GM19099 (cell line): Measurements from ENCODE around the gene ZNF467.

Experiments
- POLR2A ChIP-seq: IDR thresholded peaks from 3 replicates; pipeline ENCODE4 v1.6.1; 2011; ENCODE audit warnings: low read depth; ENCODE audit not compliant: insufficient read length; ENCODE audit errors: extremely low read depth

The ZNF467 gene

DNA sequence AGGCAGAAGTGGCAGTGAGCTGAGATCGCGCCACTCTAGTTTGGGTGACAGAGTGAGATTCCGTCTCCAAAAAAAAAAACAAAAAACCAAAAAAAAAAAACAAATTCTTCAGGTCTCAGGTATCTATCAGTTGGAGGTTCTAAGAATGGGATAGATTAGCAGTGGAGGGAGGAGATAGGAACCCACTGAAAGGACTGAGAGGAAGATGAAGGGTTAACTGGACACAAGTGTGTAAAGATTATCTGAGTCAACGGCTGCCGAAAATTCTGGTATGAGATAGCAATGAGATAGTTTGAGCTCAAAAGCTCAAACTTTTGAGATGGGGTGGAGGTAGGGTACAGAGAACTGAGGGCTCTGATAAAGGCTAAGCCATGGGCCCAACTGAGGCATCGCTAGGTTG is 12.8 kb downstream of the ZNF467 start:
- no peak for TF ChIP-seq POLR2A

- no peak for TF ChIP-seq POLR2A
Observed at GRCh38 chr7:149759093-149759860, 14.1 kb downstream of the ZNF467 start.

DNA sequence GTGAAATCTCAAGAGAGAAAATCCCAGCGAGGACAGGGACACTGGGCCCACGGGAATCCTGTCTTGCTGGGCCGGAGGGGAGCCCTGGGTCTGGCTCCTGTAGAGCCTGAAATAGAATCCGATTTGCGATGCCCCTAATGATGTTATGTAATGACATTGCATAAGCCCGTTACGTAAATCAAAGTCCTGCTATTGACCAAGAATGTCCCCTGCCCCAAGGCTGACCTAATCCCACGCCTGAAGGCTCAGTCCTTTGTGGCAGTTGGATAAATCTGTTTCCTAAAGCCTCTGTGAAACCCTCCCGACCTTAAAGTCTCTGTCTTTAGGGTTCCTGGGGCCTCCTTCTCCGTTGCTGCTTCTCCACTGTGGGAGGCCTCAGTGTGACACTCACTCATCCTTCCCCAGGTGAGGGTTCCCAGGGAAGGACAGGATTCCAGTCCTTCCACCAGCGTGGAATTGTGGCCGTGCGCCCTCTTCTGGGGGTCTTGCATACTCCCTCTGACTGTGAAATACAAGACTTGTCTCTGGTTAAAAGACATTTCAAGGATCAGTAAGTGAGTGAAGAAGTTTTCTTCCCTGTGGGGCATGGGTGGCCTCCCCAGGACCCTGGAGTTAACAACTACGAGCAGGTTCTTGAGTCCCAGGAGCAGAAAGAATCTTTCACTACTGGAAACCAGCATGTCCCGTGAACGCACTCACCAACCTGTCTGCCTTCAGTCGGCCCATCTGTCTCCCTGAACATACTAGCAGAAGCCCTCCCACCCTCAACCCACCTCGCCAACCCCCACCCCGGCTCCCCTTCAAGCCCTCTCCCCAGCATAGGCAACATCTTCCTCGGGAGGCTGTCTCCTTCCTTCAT is 19.8 kb downstream of the ZNF467 start:
- no peak for TF ChIP-seq POLR2A

DNA sequence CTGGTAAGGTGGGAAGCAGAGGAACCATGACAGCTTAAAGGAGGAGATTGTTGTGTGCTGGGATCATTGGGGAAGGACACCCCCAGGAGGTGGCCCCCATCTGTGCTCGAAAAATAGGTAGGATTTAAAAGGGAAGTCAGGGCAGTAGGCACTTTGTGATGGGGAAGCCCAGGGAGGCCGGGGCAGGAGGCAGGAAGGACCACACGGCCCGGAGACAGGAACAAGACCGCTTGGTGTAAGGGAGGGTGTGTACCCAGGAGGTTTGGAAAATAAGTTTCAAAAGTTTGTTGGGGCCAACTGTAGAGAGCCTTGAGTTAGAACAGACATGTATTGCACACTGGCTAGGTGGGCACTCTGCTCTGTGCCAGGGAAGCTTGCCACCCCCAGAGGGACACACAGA is 20.7 kb downstream of the ZNF467 start:
- no peak for TF ChIP-seq POLR2A

DNA sequence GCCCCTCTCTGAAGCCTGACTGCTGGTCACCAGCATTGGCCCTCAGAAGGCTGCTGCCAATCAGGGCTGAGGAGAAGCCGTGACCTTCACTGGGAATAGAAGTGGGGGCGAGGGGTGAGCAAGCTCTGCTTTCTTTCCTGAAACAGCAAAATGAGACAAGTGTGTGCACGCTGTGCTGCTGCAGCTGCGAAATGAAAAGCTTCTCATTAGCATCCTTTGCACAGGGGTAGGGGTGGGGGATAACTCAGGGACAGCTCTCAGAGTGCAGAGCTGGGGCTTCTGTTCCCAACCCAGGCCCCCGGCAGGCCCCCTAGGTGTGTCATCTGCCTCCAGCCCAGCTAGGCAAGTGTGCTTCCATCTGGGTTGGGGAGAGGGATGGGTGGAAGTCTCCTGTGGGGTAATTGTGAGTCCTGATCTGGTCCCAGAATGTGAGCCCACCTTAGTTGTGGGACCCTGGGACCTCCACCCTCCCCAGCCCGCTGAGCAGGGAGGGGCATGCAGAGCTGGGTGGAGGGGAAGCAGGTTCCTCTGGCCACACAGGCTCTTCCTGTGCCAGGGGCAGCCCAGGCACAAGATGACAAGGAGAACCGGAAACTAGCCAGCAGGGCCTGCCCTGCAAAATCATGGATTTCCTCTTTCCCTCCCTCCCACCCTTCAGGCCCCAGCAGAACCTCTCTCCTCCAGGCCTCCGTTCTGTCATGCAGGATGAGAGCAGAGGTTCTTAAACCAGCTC is 22.2 kb downstream of the ZNF467 start:
- TF ChIP-seq POLR2A = no peak

DNA sequence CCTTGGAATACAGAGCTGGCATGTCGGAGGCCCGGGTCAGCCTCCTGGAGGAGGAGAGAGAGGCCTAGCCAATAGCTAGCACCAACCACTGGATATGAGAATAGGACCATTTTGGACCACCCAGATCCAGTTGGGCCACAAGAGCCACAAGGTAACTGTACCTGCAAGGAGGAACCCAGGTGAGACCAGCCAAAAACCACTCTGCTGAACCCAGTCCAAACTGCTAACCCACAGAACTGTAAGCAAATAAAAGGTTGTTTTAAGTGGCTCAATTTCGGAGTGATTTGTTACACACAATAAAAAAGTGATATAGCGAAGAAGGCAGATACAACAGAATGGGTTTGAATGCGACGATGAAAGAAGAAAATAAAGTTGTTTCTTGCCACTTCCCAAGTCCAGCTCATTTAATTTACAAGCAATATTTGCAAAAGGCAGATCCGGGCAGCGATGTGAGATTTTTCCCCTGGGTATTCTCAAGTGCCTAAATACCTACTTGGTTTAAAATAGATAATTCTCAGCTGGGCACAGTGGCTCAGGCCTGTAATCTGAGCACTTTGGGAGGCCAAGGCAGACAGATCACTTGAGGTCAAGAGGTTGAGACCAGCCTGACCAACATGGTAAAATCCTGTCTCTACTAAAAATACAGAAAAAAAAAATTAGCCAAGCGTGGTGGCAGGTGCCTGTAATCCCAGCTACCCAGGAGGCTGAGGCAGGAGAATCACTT is 23.1 kb downstream of the ZNF467 start:
- TF ChIP-seq POLR2A = no peak

GRCh38 chr7:149748076-149748874 is 25.1 kb downstream of the ZNF467 start:
- TF ChIP-seq POLR2A = no peak

DNA sequence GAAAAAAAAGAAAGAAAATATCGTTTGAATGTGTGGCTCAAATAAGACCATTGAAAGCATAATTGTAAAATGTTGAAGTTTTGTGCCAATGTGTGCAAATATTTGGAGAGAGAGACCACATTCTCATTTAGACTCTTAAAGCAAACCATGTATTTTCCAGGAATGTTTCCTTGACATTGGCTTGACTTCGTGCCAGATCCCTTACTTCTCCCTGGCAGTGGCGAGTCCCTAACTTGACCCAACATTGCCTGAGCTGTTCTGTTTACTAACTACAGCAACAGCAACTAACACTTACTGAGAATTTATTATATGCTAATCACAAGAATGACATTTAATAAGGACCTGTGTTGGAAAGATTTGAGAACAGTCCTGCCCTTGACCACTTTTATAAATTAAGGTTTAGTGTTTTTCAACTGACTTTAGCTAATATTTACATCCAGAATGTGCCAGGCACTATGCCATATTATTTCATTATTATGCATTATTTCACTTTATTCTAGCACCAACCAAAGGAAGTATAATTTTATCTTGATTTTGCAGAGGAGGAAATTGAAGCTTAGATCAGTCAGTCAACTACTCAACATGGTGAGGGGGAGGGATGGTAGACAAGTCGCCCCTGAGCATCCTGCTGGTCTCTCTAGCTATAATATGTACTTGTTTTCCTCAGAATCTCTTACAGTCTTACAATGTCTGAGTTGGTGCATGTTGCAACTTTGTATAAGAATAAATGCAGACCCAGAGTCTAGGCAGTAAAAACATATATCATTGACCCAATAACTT is 29.7 kb downstream of the ZNF467 start:
- no peak for TF ChIP-seq POLR2A

GRCh38 chr7:149742075-149742701 is 31.2 kb downstream of the ZNF467 start:
- no peak for TF ChIP-seq POLR2A

GRCh38 chr7:149741629-149742028 is 31.8 kb downstream of the ZNF467 start:
- no peak for TF ChIP-seq POLR2A

- TF ChIP-seq POLR2A = no peak
Observed at GRCh38 chr7:149736478-149737360, 36.7 kb downstream of the ZNF467 start.
